HepG2 (cell line): ENCODE results near the gene EMP2. TPM values are rescaled to one million over a fixed set of nuclear protein-coding genes. Genes with fewer than 3 reads are reported as not detected.

ENCODE experiments used
- CHCHD3 ChIP-seq: sonication (generic); formaldehyde crosslinking; IDR thresholded peaks from 2 replicates; pipeline ENCODE4 v1.8.0; 2022; ENCODE audit warnings: mild to moderate bottlenecking, missing genetic modification reagents, moderate library complexity
- KDM3A ChIP-seq: IDR thresholded peaks from 2 replicates; pipeline ENCODE4 v1.6.1; 2018; ENCODE audit warnings: low read depth, missing compliant biosample characterization
- MAFF ChIP-seq: IDR thresholded peaks from 2 replicates; pipeline ENCODE4 v1.6.1; 2011; ENCODE audit warnings: low read depth, low read length, improper control_type of control experiment
- MNT ChIP-seq: fragments of 450-650 bp; IDR thresholded peaks from 2 replicates; pipeline ENCODE4 v1.6.1; 2016
- NFIB ChIP-seq: sonication (generic); formaldehyde crosslinking; IDR thresholded peaks from 2 replicates; pipeline ENCODE4 v1.9.0; 2021; ENCODE audit warnings: missing genetic modification reagents, mild to moderate bottlenecking, borderline replicate concordance
- NR1H2 ChIP-seq: sonication (generic); formaldehyde crosslinking; IDR thresholded peaks from 2 replicates; pipeline ENCODE4 v1.8.1; 2022; ENCODE audit warnings: low read depth, missing genetic modification reagents, borderline replicate concordance
- SOX5 ChIP-seq: IDR thresholded peaks from 2 replicates; pipeline ENCODE4 v1.6.1; 2016; ENCODE audit warnings: borderline replicate concordance
- SP5 ChIP-seq: IDR thresholded peaks from 2 replicates; pipeline ENCODE4 v1.6.1; 2016; ENCODE audit warnings: low read depth, borderline replicate concordance
- TEAD3 ChIP-seq: optimal IDR thresholded peaks from 2 replicates; pipeline ENCODE3; 2016; ENCODE audit warnings: borderline replicate concordance
- THAP11 ChIP-seq: IDR thresholded peaks from 2 replicates; pipeline ENCODE4 v1.6.1; 2016; ENCODE audit warnings: missing biosample characterization, missing genetic modification reagents
- ZNF737 ChIP-seq: sonication (generic); formaldehyde crosslinking; IDR thresholded peaks from 2 replicates; pipeline ENCODE4 v1.5.0; 2020; ENCODE audit warnings: missing genetic modification reagents, mild to moderate bottlenecking, borderline replicate concordance
- polyA plus RNA-seq, 8 experiments: library from polyadenylated mRNA; depleted of rRNA in 3 of 8; stranded (reverse) in 7 of 8; unstranded in 1 of 8; fragments of >200 nt; fragmentation: Illumina TruSeq in 4 of 8; extraction: Trizol in 4 of 8; gene quantifications; 2 replicates each; pipeline versions ENCODE4 v1.2.1 to v1.2.3, GENCODE V29; 2011 to 2016; ENCODE audit warnings: low read depth in 4 of 8, missing spikeins in 1 of 8, mixed read lengths in 1 of 8; ENCODE audit not compliant: insufficient read depth in 1 of 8
- total RNA-seq, 5 experiments: library from RNA; depleted of rRNA; stranded (reverse); fragments of >200 nt; fragmentation: Illumina TruSeq; extraction: Trizol; gene quantifications; 2 replicates each; pipeline ENCODE4 v1.2.3, GENCODE V29; 2016; ENCODE audit warnings: low read depth in 1 of 5
- TF ChIP-seq, protein P1 (sequence below): sonication (generic); formaldehyde crosslinking; IDR thresholded peaks from 2 replicates; pipeline ENCODE4 v1.4.0; 2020; ENCODE audit warnings: missing genetic modification reagents, borderline replicate concordance
- TF ChIP-seq, protein P2 (sequence below): sonication (generic); formaldehyde crosslinking; conservative IDR thresholded peaks from 2 replicates; pipeline ENCODE4 v1.8.0; 2022; ENCODE audit warnings: low read depth, missing genetic modification reagents
- TF ChIP-seq, protein P3 (sequence below): sonication (generic); formaldehyde crosslinking; conservative IDR thresholded peaks from 2 replicates; pipeline ENCODE4 v1.8.1; 2023; ENCODE audit warnings: missing genetic modification reagents
- TF ChIP-seq, protein P4 (sequence below): sonication (generic); formaldehyde crosslinking; conservative IDR thresholded peaks from 2 replicates; pipeline ENCODE4 v1.4.0; 2020; ENCODE audit warnings: missing genetic modification reagents
- TF ChIP-seq, protein P5 (sequence below): sonication (generic); formaldehyde crosslinking; IDR thresholded peaks from 2 replicates; pipeline ENCODE4 v1.9.0; 2021; ENCODE audit warnings: missing genetic modification reagents, mild to moderate bottlenecking, borderline replicate concordance

EMP2 gene
- total and polyA plus RNA-seq, 2 of the 13 experiments (the other 11 are each of a cell fraction or from before 2014, with no cell fraction given): 24.6 to 91.2 TPM

GRCh38 chr16:10509534-10510025 lies 70.8 kb downstream of the EMP2 start (continued):
- TF ChIP-seq, protein P1, sequence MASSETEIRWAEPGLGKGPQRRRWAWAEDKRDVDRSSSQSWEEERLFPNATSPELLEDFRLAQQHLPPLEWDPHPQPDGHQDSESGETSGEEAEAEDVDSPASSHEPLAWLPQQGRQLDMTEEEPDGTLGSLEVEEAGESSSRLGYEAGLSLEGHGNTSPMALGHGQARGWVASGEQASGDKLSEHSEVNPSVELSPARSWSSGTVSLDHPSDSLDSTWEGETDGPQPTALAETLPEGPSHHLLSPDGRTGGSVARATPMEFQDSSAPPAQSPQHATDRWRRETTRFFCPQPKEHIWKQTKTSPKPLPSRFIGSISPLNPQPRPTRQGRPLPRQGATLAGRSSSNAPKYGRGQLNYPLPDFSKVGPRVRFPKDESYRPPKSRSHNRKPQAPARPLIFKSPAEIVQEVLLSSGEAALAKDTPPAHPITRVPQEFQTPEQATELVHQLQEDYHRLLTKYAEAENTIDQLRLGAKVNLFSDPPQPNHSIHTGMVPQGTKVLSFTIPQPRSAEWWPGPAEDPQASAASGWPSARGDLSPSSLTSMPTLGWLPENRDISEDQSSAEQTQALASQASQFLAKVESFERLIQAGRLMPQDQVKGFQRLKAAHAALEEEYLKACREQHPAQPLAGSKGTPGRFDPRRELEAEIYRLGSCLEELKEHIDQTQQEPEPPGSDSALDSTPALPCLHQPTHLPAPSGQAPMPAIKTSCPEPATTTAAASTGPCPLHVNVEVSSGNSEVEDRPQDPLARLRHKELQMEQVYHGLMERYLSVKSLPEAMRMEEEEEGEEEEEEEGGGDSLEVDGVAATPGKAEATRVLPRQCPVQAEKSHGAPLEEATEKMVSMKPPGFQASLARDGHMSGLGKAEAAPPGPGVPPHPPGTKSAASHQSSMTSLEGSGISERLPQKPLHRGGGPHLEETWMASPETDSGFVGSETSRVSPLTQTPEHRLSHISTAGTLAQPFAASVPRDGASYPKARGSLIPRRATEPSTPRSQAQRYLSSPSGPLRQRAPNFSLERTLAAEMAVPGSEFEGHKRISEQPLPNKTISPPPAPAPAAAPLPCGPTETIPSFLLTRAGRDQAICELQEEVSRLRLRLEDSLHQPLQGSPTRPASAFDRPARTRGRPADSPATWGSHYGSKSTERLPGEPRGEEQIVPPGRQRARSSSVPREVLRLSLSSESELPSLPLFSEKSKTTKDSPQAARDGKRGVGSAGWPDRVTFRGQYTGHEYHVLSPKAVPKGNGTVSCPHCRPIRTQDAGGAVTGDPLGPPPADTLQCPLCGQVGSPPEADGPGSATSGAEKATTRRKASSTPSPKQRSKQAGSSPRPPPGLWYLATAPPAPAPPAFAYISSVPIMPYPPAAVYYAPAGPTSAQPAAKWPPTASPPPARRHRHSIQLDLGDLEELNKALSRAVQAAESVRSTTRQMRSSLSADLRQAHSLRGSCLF (CRISPR knock-in tag): no peak
- no peak for TF ChIP-seq MNT
- TF ChIP-seq MAFF: no peak
- TF ChIP-seq, protein P2, sequence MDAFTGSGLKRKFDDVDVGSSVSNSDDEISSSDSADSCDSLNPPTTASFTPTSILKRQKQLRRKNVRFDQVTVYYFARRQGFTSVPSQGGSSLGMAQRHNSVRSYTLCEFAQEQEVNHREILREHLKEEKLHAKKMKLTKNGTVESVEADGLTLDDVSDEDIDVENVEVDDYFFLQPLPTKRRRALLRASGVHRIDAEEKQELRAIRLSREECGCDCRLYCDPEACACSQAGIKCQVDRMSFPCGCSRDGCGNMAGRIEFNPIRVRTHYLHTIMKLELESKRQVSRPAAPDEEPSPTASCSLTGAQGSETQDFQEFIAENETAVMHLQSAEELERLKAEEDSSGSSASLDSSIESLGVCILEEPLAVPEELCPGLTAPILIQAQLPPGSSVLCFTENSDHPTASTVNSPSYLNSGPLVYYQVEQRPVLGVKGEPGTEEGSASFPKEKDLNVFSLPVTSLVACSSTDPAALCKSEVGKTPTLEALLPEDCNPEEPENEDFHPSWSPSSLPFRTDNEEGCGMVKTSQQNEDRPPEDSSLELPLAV: no peak
- TF ChIP-seq THAP11 (CRISPR knock-in tag): peak; percentile 60
- TF ChIP-seq, protein P3, sequence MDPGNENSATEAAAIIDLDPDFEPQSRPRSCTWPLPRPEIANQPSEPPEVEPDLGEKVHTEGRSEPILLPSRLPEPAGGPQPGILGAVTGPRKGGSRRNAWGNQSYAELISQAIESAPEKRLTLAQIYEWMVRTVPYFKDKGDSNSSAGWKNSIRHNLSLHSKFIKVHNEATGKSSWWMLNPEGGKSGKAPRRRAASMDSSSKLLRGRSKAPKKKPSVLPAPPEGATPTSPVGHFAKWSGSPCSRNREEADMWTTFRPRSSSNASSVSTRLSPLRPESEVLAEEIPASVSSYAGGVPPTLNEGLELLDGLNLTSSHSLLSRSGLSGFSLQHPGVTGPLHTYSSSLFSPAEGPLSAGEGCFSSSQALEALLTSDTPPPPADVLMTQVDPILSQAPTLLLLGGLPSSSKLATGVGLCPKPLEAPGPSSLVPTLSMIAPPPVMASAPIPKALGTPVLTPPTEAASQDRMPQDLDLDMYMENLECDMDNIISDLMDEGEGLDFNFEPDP (CRISPR knock-in tag): no peak
- TF ChIP-seq, protein P4, sequence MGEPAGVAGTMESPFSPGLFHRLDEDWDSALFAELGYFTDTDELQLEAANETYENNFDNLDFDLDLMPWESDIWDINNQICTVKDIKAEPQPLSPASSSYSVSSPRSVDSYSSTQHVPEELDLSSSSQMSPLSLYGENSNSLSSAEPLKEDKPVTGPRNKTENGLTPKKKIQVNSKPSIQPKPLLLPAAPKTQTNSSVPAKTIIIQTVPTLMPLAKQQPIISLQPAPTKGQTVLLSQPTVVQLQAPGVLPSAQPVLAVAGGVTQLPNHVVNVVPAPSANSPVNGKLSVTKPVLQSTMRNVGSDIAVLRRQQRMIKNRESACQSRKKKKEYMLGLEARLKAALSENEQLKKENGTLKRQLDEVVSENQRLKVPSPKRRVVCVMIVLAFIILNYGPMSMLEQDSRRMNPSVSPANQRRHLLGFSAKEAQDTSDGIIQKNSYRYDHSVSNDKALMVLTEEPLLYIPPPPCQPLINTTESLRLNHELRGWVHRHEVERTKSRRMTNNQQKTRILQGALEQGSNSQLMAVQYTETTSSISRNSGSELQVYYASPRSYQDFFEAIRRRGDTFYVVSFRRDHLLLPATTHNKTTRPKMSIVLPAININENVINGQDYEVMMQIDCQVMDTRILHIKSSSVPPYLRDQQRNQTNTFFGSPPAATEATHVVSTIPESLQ (CRISPR knock-in tag): no peak
- TF ChIP-seq NR1H2: no peak
- 0 out of 2 replicates have a peak, but pooled peaks have one; percentile 23 for TF ChIP-seq KDM3A (CRISPR knock-in tag)
- no peak for TF ChIP-seq ZNF737 (CRISPR knock-in tag)
- TF ChIP-seq NFIB (CRISPR knock-in tag): no peak
- peak; percentile 58; the same call in 1 of the 2 replicates for TF ChIP-seq SOX5
- TF ChIP-seq, protein P5, sequence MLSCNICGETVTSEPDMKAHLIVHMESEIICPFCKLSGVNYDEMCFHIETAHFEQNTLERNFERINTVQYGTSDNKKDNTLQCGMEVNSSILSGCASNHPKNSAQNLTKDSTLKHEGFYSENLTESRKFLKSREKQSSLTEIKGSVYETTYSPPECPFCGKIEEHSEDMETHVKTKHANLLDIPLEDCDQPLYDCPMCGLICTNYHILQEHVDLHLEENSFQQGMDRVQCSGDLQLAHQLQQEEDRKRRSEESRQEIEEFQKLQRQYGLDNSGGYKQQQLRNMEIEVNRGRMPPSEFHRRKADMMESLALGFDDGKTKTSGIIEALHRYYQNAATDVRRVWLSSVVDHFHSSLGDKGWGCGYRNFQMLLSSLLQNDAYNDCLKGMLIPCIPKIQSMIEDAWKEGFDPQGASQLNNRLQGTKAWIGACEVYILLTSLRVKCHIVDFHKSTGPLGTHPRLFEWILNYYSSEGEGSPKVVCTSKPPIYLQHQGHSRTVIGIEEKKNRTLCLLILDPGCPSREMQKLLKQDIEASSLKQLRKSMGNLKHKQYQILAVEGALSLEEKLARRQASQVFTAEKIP (CRISPR knock-in tag): no peak
- TF ChIP-seq SP5: 0 out of 2 replicates have a peak, but pooled peaks have one; percentile 28
- no peak for TF ChIP-seq CHCHD3 (CRISPR knock-in tag)
- TF ChIP-seq TEAD3 (CRISPR knock-in tag): peak; percentile 68
